Heart right ventricle (tissue), 16 donors: ENCODE data around the gene PLXNB3. TPM values are rescaled to one million over a fixed set of nuclear protein-coding genes. Genes with fewer than 3 reads are reported as not detected.
A peak's percentile ranks its signal among the peaks of the same experiment; 100 is the strongest.

Source experiments
- ATAC-seq, 8 donors: fragments of 200-7000 bp; cut with Tn5 transposase; one replicate each; pipeline ENCODE4 v1.9.1; 2020; ENCODE audit warnings: mild to moderate bottlenecking in 8 of 8, moderate library complexity in 8 of 8, moderate number of reproducible peaks in 1 of 8
- DNase-seq, 2 donors: peaks; one replicate each; pipeline ENCODE4 v3.0.0-alpha.2; 2020
- H3K27ac ChIP-seq, 10 donors: fragments of 200-600 bp; sonication (generic) in 2 of 10; one replicate each; pipeline versions ENCODE4 v1.5.0 to v1.8.0; 2020 to 2022; ENCODE audit warnings: mild to moderate bottlenecking in 3 of 10
- H3K27me3 ChIP-seq, 7 donors: fragments of 200-600 bp; one replicate each; pipeline ENCODE4 v1.8.0; 2021 to 2022; ENCODE audit warnings: mild to moderate bottlenecking in 2 of 7
- H3K36me3 ChIP-seq, 9 donors: fragments of 200-600 bp; sonication (generic) in 1 of 9; one replicate each; pipeline versions ENCODE4 v1.5.0 to v1.8.0; 2020 to 2022; ENCODE audit warnings: mild to moderate bottlenecking in 2 of 9
- H3K4me1 ChIP-seq, 9 donors: fragments of 200-600 bp; sonication (generic) in 1 of 9; one replicate each; pipeline versions ENCODE4 v1.5.0 to v1.8.0; 2020 to 2022; ENCODE audit warnings: mild to moderate bottlenecking in 4 of 9
- H3K4me3 ChIP-seq, 10 donors: fragments of 200-600 bp; sonication (generic) in 2 of 10; one replicate each; pipeline versions ENCODE4 v1.5.0 to v1.8.0; 2020 to 2022; ENCODE audit warnings: mild to moderate bottlenecking in 7 of 10, moderate library complexity in 2 of 10
- H3K9me3 ChIP-seq, 11 donors: fragments of 200-600 bp in 10 of 11; sonication (generic) in 2 of 11; one replicate each; pipeline versions ENCODE4 v1.5.0 to v1.8.0; 2013 to 2022; ENCODE audit warnings: mild to moderate bottlenecking in 2 of 11, control low read depth in 1 of 11, moderate library complexity in 1 of 11
- WGBS, 2 donors: extraction: QIAGEN DNeasy Blood & Tissue Kit; methylation state at CpG; one replicate each; pipeline ENCODE4 v1.1.7; 2013; ENCODE audit warnings: inconsistent platforms in 1 of 2; 5-methylcytosine and 5-hydroxymethylcytosine counted together
- intact Hi-C, 10 donors: fragments of 100-400 bp; cut with DNase I; formaldehyde crosslinking; loops; one replicate each; pipeline versions ENCODE4 v1.11.1 to v1.14.2; 2022
- polyA plus RNA-seq, 2 donors: library from polyadenylated mRNA; stranded (reverse); fragments of 200-250 nt; gene quantifications; one replicate each; pipeline ENCODE4 v1.2.3, GENCODE V29; 2013
- total RNA-seq, 10 donors: library from RNA; stranded (reverse); fragmentation: NEBNext Ultra II Directional in 3 of 10; extraction: Animal tissue kit (Norgen Biotek cat#: 25700) in 3 of 10; gene quantifications; one replicate each; pipeline versions ENCODE4 v1.2.1 to v1.2.4, GENCODE V29; 2021 to 2023
- TF ChIP-seq, protein P1 (sequence below), 9 donors: fragments of 200-600 bp; sonication (generic) in 2 of 9; IDR thresholded peaks; one replicate each; pipeline versions ENCODE4 v1.5.0 to v1.8.0; 2021 to 2022; ENCODE audit warnings: antibody characterized with exemption in 9 of 9, mild to moderate bottlenecking in 5 of 9, moderate library complexity in 1 of 9
- donor health status: Arrhythmogenic right ventricular cardiomyopathy.
- donor health status: ischemic (EF 13 %, LVEDD 7.1; RV severe dilation, severe dysfunction).
- donor health status: healthy with polysubstance abuse.
- donor health status: DM: no; HTN: yes; CAD: no.
- donor health status: DM: no; HTN: no; CAD: no.
- donor health status: ischemic (EF 25% LVEDD 6.9; RV normal size, moderate dysfunction).
- donor health status: ischemic (EF 25% LVEDD 5.7; RV mildly dilated, moderate dysfunction).
- donor health status: healthy.
- donor health status: DM: yes; HTN: yes; CAD: no.
- donor health status: Ischemic cardiomyopathy.
- donor health status: ischemic (EF 35%, LVEDD 5.7; RV mildly dilated, moderate dysfunction).
- donor health status: nonischemic (EF 11% LVEDD 7.7; RV severe dilation, severe dysfunction).
- donor health status: DM: yes; HTN: yes; CAD: no.
- donor health status: PGD.
- donor health status: ischemic (EF 29% LVEDD 5.4; RV normal size, mild dysfunction).
- donor health status: nonischemic (EF 23%, LVEDD 6.1; RV moderate dilation, normal function).

PLXNB3 gene
- total and polyA plus RNA-seq, 12 donors: 1.1 to 8.1 (median 4.3) TPM

- peak in 1 of 8 donors; percentile 16 for ATAC-seq
- H3K27ac ChIP-seq: peak overlapping the region in 3 of 10 donors; percentile 78 to 88 (median 81)
- intact Hi-C loops: no loop called here
Observed at GRCh38 chrX:153782313-153782712, 18.3 kb downstream of the PLXNB3 start.

DNA sequence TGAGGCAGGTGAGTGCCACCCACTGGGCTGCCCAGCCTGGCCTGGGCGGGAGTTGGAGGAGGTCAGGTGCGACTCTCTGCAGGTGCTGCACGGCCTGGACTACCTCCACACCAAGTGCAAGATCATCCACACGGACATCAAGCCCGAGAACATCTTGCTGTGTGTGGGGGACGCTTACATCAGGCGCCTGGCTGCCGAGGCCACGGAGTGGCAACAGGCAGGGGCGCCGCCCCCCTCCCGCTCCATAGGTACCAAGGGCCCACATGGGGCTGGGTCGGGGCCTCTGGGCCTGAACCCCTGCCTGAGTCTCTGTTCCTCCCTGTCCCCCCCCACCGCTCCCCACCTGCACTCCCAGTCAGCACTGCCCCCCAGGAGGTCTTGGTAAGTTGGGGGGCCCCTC is 18.8 kb downstream of the PLXNB3 start:
- intact Hi-C loops: no loop called here
- peaks cover 0 to 41% (median 0%) of the 10 kb centered on the region in 9 donors for H3K36me3 ChIP-seq
- TF ChIP-seq, protein P1, sequence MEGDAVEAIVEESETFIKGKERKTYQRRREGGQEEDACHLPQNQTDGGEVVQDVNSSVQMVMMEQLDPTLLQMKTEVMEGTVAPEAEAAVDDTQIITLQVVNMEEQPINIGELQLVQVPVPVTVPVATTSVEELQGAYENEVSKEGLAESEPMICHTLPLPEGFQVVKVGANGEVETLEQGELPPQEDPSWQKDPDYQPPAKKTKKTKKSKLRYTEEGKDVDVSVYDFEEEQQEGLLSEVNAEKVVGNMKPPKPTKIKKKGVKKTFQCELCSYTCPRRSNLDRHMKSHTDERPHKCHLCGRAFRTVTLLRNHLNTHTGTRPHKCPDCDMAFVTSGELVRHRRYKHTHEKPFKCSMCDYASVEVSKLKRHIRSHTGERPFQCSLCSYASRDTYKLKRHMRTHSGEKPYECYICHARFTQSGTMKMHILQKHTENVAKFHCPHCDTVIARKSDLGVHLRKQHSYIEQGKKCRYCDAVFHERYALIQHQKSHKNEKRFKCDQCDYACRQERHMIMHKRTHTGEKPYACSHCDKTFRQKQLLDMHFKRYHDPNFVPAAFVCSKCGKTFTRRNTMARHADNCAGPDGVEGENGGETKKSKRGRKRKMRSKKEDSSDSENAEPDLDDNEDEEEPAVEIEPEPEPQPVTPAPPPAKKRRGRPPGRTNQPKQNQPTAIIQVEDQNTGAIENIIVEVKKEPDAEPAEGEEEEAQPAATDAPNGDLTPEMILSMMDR (IDR thresholded peaks at IDR 0.05): no peak
- no peaks in the 10 kb centered on the region for H3K9me3 ChIP-seq
- WGBS, 2 donors: 94 to 98% methylated on average over 12 to 14 of the region's 14 CpGs
- no peak overlapping the region for H3K4me3 ChIP-seq
- H3K27me3 ChIP-seq: peaks cover 0 to 24% (median 0%) of the 10 kb centered on the region in 7 donors
- ATAC-seq (no peak), DNase-seq (no peak)
- H3K4me1 ChIP-seq: peaks cover 0 to 31% (median 6%) of the 10 kb centered on the region in 9 donors
- H3K27ac ChIP-seq: no peak overlapping the region

More at GRCh38 chrX:153782313-153782712, 18.3 kb downstream of the PLXNB3 start:
- DNase-seq: no peak
- Histone ChIP-seq H3K4me3 (peak overlapping the region in 1 of 10 donors; percentile 49), H3K4me1 (peaks cover 0 to 31% (median 6%) of the 10 kb centered on the region in 9 donors), H3K9me3 (no peaks in the 10 kb centered on the region), H3K27me3 (peaks cover 0 to 24% (median 0%) of the 10 kb centered on the region in 7 donors), H3K36me3 (peaks cover 0 to 36% (median 0%) of the 10 kb centered on the region in 9 donors)
- TF ChIP-seq, protein P1 (IDR thresholded peaks at IDR 0.05): no peak
- WGBS, 2 donors: 51 to 58% methylated on average over 10 of the region's 11 CpGs

DNA sequence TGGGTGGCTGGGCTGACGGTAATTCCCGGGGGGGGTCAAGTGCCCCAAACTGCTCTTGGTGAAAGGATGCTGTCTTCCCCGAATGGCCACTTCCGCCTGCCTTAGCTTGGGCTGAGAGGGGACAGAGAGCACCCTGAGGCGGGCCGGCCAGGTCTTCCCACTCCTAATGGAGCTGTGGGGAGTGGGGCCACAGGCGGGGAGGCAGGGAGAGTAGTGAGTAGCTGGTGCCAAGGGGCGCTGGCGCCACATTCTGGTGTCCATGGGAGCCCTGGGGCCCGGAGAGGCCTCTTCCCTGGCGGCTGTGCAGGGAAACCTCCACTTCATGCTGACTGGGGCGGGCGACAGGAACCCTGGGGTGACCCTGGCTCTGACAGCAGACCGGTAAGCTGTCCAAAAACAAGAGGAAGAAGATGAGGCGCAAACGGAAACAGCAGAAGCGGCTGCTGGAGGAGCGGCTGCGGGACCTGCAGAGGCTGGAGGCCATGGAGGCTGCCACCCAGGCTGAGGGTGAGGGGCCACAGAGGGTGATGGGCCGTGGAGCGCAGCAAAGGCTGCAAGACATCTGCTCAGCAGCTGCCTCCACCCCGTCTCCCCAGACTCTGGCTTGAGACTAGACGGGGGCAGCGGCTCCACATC is 19.4 kb downstream of the PLXNB3 start:
- H3K36me3 ChIP-seq: peaks cover 0 to 46% (median 0%) of the 10 kb centered on the region in 9 donors
- peaks cover 0 to 31% (median 6%) of the 10 kb centered on the region in 9 donors for H3K4me1 ChIP-seq
- DNase-seq: no peak
- ATAC-seq: no peak
- no peak overlapping the region for H3K4me3 ChIP-seq
- intact Hi-C loops: no loop called here
- H3K27me3 ChIP-seq: peaks cover 0 to 24% (median 0%) of the 10 kb centered on the region in 7 donors
- H3K9me3 ChIP-seq: no peaks in the 10 kb centered on the region
- no peak overlapping the region for H3K27ac ChIP-seq
- TF ChIP-seq, protein P1 (IDR thresholded peaks at IDR 0.05): no peak
- WGBS, 2 donors: 63 to 69% methylated on average over 21 to 24 of the region's 24 CpGs

DNA sequence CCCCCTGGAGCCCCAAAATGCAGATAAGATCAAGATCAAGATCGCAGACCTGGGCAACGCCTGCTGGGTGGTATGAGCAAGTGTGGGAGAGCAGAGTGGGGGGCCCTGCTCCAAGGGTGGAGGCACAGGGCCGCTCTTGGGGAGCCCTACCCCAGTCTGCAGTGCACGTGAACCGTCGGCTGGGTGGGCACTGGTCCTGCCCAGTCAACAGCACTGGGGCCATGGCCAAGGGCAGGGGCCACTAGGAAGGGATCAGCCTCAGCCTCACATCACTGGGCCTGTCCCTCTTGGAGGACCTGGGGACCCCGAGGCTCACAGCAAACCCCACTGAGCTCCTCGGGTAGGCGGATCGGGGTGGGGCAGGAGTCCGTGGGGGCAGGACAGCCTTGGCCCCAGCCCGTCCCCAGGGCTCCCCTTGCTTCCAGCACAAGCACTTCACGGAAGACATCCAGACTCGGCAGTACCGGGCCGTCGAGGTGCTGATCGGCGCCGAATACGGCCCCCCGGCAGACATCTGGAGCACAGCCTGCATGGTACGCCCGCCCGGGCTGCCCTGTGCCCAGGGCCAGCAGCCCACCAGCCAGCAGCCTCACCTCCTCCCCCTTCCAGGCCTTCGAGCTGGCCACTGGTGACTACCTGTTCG is 20.4 kb downstream of the PLXNB3 start:
- peaks cover 0 to 31% (median 6%) of the 10 kb centered on the region in 9 donors for H3K4me1 ChIP-seq
- ATAC-seq (no peak), DNase-seq (no peak)
- peaks cover 0 to 24% (median 0%) of the 10 kb centered on the region in 7 donors for H3K27me3 ChIP-seq
- TF ChIP-seq, protein P1 (IDR thresholded peaks at IDR 0.05): no peak
- H3K27ac ChIP-seq: no peak overlapping the region
- intact Hi-C loops: no loop called here
- no peak overlapping the region for H3K4me3 ChIP-seq
- H3K9me3 ChIP-seq: no peaks in the 10 kb centered on the region
- H3K36me3 ChIP-seq: peaks cover 0 to 56% (median 0%) of the 10 kb centered on the region in 9 donors
- WGBS, 2 donors: 91 to 93% methylated on average over 23 to 27 of the region's 27 CpGs
